ENCODE results near the gene ZSWIM8.
"Not testable (repeated sequence)": the region's sequence is repeated elsewhere in the genome, so short reads cannot be mapped to it uniquely, and the experiment has no call there.

ZSWIM8 gene, protein sequence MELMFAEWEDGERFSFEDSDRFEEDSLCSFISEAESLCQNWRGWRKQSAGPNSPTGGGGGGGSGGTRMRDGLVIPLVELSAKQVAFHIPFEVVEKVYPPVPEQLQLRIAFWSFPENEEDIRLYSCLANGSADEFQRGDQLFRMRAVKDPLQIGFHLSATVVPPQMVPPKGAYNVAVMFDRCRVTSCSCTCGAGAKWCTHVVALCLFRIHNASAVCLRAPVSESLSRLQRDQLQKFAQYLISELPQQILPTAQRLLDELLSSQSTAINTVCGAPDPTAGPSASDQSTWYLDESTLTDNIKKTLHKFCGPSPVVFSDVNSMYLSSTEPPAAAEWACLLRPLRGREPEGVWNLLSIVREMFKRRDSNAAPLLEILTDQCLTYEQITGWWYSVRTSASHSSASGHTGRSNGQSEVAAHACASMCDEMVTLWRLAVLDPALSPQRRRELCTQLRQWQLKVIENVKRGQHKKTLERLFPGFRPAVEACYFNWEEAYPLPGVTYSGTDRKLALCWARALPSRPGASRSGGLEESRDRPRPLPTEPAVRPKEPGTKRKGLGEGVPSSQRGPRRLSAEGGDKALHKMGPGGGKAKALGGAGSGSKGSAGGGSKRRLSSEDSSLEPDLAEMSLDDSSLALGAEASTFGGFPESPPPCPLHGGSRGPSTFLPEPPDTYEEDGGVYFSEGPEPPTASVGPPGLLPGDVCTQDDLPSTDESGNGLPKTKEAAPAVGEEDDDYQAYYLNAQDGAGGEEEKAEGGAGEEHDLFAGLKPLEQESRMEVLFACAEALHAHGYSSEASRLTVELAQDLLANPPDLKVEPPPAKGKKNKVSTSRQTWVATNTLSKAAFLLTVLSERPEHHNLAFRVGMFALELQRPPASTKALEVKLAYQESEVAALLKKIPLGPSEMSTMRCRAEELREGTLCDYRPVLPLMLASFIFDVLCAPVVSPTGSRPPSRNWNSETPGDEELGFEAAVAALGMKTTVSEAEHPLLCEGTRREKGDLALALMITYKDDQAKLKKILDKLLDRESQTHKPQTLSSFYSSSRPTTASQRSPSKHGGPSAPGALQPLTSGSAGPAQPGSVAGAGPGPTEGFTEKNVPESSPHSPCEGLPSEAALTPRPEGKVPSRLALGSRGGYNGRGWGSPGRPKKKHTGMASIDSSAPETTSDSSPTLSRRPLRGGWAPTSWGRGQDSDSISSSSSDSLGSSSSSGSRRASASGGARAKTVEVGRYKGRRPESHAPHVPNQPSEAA (N-terminal part only)

DNA sequence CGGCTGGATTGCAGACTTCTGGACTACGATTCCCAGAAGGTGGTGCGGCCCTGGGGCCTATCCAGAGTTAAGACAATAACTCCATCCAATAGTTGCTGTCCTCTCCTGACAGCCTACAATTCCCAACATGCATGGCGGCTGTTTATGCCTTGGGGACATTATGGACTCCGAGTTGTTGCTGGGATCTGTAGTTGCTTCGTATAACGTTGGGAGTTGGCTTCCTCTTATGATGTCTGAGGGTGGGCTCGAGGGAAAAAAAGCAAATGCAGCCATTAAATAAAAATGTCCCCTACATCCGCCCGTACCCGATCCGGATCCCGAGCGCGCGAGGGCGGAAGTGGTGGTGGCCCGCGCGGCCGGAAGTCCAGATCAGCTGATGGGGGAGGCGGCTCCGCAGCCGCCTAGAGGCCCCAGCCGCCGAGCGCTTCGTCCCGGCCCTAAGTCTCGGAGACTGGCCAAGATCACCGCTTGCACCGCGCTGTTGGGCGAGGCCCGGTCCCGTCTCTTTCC lies at the start of gene ZSWIM8:
TSS of gene ZSWIM8 (plus strand) at position 396 of the 510 bp plus-strand sequence. CDS start 273 bp downstream, outside the sequence.
- peak; percentile 80 for DNase-seq

DNA sequence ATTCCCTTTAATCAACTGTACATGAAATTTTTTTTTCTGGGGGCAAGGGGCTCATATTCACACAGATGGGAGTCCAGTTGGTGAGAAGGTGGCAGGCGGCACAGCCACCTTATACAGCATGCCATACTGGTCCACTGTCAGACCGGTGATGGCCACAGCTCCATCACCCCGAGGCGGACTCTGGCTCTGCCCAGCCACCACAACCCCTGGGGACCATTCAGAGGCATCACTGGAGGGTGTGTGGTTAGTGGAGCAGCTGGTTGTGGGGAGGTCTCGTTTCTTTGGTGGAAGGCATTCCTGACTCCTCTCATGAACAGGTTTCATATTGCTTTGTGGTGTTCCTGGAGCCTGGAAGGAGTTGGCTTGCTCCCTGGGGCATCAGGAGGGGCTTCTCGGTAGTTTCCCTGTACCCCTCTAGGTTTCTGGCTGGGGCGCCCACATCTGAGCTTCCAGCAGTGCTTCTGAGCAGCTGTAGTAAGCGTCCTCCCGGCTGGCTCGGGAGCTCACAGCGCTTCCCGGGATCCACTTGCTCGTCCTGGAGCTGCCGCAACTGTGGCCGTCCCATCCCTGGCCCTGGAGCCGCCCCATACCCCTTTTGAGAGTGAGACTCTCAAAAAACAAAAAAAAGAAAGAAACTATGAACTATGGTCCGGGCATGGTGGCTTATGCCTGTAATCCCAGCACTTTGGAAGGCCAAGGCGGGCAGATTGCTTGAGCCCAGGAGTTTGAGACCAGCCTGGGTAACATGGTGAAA lies 44.7 kb upstream of the ZSWIM8 start:
- DNase-seq, result not testable (repeated sequence)

DNA sequence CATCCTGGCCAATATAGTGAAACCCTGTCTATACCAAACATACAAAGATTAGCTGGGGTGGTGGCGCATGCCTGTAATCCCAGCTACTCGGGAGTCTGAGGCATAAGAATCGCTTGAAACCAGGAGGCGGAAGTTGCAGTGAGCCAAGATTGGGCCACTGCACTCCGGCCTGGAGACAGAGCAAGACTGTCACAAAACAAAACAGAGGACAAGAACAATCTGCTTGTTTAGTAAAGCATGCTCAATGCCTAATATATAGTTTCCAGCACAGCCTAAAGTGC lies 43.0 kb upstream of the ZSWIM8 start:
- DNase-seq, result no peak

DNA sequence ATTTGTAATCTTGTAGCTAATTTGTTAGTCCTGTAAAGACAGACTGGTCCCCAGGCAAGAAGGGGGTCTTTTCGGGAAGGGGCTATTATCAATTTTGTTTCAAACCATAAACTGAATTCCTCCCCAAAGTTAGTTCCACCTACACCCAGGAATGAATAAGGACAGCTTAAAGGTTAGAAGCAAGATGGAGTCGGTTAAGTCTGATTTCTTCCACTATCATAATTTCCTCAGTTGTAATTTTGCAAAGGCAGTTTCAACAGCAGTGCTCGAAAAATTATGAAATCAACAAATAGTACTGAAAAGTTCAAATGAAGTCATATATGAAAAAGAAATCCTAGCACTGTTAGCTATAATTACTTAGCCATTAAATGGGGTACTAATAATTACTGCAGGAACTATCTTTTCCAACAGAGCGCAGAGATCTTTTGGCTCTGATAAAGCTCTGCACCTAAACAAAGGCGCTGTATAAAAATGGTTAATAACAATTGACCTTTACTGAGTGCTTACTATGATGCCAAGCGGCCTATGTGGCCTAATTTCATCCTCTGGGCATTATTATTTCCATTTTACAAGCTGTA lies 42.0 kb upstream of the ZSWIM8 start:
- no peak for DNase-seq

DNA sequence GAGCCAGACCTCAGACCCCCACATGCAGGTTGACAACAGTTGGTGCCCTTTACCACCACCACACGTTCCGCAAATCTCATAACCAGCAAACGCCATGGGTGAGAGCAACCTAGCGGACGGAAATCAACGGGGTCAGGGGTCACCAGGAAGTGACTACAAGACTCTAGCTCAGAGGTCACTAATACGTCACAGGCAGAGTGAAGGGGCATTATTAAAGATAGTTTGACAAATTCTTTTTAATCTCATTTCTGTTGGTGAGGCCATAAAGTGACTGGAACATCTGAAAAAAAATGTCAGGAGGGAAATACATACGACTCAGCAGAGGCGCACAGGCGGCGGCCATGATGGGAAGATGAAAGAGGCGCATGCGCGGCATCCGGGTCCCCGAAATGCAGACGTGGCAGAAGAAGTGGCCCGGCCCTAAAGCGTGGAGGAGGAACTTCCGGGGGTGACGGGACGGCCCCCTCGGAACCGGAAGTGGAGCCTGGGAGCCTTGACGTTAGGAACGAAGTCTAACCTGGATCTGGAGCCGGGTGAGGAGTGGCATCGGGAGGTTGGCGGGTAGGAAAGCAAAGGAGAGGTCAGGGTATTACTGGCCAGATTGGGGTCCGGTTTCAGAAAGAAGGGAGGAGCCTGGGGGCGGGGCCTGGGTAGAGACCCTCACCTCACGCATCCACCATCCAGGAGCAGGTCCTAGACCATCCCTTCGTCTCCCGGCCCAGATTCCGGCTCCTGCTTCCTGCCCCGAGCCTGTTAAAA lies 41.3 kb upstream of the ZSWIM8 start, which contains the start of gene SEC24C:
TSS of gene SEC24C (plus strand) at position 468 of the 759 bp plus-strand sequence. CDS start 2,461 bp downstream, outside the sequence.
- DNase-seq, result peak; percentile 95

DNA sequence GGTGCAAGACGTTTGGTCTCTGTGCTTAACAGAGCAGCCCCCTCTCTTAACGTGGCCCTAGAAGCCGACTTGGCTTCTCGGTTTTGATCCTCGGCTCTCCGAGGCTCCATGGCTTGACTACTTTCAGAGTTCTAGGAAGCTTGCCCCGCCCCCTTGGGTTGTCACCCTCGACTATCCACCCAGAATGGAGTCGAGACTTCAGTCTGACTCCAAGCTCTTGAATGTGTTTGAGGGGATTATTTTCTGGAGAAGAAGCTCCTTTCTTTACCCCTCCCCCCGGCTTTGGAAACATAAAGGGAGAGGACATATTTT lies 40.8 kb upstream of the ZSWIM8 start:
- DNase-seq, result peak; percentile 57

DNA sequence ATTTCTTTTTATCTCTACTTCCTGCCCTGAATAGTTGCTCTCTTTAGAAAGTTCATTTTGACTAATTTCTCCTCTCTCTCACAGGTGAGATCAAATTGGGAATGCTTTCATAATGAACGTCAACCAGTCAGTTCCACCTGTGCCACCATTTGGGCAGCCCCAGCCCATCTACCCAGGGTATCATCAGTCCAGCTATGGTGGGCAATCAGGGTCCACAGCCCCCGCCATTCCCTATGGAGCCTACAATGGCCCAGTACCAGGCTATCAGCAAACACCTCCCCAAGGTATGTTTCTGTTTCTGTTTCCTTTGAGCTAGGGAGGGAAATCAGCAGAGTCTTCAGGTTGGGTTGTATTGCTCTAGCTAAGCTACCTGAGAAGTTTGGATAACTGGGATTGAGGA lies 38.7 kb upstream of the ZSWIM8 start:
- DNase-seq, result no peak

DNA sequence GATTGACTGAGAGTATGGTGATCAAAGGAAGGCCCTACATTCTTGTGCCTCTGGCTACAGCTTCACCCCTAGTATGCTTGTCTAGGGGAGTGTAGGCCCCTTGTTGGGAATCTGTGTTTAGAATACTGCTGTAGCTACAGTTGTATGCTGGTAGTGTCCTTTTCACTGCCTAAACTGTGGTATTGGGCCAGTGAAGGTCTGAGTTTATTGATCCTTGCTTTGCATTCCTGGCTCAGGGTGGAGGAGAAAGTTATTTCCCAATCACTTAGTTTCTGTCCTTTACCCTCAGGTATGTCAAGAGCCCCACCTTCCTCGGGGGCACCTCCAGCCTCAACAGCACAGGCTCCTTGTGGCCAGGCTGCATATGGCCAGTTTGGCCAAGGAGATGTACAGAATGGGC lies 34.6 kb upstream of the ZSWIM8 start:
- no peak for DNase-seq

DNA sequence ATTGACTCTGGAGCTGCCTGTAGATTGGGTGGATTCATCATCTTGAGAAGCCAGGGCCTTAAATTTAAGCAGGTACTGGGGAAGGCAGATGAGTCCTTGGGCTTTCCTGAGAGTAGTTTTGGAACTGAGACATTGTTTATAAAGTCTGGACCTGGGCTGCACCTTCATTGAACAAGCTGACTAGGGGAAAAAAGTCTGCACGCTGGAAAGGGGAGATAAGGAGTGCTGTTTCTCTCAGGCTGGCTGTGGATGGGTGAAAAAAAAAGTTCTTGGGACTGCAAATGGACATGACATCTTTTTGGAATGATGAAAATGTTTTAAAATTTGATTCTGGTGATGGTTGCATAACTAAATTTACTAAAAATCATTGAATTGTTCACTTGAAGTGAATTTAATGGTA lies 29.2 kb upstream of the ZSWIM8 start:
- no peak for DNase-seq

DNA sequence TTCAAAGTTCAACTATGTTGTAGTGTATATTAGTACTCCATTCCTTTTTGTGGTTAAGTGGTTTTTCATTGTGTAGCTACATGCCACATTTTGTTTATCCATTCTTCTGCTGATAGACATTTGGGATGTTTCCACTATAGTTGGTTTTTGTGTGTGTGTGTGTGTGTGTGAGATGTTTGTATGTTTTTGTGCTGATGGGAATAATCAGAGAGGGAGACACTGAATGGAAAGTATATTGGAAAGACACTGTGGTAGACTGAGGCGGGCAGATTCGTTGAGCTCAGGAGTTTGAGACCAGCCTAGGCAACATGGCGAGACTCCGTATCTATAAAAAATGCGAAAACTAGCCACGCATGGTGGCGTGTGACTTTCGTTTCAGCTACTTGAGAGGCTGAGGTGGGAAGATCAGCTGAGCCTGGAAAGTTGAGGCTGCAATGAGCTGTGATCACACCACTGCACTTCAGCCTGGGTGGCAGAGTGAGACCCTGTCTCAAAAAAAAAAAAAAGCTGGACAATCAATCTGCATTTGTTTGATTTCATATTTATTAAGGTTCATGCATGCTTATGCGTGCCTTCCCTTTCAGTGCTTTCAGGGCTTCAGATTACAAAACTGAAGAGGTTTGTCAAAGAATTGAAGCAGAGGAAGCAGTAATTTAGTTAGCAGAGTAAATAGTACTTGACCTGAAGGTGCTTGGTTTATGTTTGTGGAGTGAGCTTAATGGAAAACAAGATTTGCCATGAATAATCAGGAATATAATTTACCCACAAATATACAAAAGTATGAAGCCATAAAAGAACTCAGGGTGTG lies 26.5 kb upstream of the ZSWIM8 start:
- DNase-seq, result no peak

DNA sequence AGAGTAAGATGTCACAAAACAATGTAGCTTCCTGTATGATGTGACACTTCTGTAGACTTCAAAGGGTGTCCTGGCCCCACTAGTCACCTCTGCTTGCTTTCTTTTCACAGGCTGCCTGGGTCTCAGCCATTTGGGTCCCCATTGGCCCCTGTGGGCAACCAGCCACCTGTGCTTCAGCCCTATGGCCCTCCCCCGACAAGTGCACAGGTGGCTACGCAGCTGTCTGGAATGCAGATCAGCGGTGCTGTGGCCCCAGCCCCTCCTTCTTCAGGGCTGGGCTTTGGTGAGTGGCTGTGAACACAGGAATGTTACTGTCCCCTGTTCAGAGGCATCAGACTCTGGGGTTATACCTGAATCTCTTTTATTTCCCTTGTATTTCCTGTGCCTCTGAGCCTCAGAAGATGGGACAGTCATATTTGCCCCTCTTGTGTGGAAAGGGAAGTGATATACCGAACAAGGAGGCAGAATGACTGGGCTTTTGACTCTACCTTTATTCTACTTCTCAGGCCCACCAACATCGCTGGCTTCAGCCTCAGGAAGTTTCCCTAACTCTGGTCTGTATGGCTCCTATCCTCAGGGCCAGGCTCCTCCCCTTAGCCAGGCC lies 25.8 kb upstream of the ZSWIM8 start:
- DNase-seq, result peak; percentile 54

DNA sequence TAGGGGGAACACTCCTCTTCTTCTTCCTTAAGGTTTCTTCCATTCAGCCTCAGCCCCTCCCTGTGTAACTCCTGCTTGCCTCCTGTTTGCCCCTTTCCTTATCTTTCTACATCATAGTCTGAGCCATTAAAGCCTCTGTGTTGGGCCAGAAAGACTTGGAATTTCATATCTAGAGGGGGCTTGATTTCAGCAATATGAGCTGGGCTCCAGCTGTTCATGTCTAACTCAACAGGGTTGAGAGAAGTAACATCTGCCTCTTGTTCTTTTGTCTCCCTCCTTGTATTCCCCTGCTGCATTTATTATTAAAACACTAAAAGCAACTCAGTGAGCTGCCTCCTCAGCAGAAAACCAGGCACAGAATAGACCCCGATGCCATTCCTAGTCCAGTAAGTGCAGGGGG lies 23.6 kb upstream of the ZSWIM8 start:
- no peak for DNase-seq

DNA sequence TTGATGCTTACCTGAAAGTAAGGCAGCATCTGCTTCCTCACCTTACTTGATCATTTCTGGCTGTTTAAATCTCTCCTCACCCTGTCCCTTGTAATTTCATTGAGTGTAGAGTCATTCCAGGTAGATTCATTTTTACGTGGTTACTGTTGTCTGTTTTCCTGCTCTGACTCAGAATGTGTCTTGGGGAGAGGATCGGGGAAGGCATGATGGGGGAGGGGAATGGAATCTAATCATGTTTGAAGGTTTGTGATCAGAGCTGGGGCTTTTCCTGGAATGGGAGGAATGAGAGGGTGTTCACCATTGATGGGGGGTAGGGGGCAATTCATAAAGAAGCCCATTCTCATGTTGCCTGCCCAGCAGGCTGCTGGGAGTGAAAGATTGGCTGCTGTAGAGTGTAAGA lies 22.5 kb upstream of the ZSWIM8 start:
- DNase-seq, result no peak

DNA sequence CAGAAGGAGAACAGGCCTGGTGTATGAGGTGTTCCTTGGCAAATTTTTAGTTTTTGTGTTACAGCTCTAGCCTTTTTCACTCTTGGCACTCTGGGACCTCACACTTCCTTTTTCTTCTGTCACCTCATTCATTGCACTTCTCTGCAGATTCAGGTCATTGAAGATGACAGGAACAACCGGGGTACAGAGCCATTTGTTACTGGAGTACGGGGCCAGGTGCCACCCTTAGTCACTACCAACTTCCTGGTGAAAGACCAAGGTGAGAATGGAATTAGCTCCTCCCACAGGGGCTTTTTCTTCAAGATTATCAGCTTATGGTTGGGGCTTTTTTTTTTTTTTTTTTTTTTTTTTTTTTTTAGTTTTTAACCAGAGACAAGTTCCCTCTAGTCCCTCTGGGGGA lies 22.1 kb upstream of the ZSWIM8 start:
- no peak for DNase-seq

DNA sequence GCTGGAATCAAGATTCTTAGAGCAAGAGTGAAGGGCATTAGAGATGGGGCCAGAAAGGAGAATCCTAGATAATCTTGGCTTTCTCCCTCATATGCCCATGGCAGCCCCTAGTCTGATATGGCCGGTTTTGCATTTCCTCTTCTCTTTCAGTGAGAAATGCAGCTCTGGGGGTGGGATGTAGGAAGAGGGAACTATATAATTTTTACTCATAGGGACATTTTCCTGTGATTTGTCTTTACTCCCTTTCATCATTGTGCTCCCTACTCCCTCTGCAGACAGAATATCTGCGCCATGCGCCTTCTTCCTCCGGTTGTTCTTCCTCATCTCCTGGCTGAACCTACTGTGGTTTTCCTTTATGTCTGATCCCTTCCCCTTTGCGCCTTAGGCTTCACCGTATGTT lies 20.3 kb upstream of the ZSWIM8 start:
- no peak for DNase-seq

DNA sequence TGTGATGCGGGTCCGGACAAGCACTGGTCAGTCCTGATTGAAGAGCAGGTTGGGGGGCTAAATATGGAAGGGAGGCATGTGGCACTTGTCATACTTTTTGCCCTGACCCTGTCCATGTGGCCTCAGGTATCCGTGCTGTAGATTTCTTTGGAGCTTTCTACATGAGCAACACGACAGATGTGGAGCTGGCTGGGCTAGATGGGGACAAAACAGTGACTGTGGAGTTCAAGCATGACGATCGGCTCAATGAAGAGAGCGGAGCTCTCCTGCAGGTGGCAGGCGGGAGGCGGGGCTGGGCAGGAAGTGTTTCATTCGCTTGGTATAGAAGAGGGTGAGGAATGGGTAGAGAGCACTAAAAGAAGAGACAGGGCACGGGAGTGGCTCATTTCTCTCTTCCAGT lies 16.5 kb upstream of the ZSWIM8 start:
- peak; percentile 73 for DNase-seq

DNA sequence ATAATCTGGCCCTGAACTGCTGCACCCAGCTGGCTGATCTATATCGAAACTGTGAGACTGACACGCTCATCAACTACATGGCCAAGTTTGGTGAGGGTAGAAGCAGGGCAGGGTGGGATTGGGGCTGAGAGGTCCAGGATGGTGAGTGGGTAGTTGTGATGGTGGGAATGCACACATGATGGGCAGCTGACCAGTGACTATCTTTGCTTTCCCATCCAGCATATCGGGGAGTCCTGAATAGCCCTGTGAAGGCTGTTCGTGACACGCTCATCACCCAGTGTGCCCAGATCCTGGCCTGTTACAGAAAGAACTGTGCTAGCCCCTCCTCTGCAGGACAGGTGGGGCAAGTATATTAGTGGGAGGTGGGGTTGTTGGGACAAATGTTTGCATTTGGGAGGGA lies 16.0 kb upstream of the ZSWIM8 start:
- DNase-seq, result no peak

DNA sequence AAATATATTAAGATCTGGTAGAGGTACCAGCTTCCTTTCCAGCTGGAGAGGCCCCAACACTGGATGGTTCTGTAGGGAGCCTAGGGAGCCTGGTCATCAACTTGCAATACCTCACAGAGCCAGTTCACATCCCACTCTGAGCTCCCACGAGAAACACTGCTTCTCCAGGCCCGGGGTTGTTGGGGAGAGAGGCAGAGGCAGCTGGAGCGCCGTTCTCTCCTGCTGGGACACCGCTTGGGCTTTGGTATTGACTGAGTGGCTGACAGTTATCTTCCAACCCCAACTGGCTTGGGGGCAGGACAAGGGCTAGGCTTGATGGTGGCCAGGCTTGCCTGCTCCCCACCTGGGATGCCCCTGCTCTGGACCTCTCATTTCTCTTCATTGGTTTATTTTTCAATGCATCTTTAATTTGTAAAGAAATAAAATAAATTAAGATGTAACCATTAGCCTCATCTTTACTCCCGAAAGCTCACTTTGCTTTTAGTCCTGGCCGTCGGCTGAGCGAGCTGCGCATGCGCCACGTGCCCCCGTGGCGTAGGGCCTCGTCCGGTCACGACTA lies 13.6 kb upstream of the ZSWIM8 start:
- peak; percentile 73 for DNase-seq

DNA sequence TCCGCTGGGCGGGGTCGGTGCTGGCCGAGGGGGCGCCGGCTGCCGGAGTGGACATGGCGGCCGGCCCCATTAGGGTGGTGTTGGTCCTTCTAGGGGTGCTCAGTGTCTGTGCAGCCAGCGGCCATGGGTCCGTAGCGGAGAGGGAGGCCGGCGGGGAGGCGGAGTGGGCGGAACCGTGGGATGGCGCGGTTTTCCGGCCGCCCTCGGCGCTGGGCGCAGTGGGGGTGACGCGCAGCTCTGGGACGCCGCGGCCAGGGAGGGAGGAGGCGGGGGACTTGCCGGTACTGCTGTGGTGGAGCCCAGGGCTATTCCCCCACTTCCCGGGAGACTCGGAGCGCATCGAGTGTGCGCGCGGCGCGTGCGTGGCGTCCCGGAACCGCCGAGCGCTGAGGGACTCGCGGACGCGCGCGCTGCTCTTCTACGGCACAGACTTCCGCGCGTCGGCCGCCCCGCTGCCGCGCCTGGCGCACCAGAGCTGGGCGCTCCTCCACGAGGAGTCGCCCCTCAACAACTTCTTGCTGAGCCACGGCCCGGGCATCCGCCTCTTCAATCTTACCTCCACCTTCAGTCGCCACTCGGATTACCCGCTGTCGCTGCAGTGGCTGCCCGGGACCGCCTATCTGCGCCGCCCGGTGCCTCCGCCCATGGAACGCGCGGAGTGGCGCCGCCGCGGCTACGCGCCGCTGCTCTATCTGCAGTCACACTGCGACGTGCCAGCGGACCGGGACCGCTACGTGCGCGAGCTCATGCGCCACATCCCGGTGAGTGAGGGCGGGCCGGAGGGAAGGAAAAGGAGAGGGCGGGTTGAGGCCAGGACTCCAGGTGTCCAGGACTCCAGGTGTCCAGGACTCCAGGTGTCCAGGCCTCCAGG lies 12.9 kb upstream of the ZSWIM8 start:
- DNase-seq, result peak; percentile 73

Measured in activated CD4-positive, alpha-beta T cell treated with anti-CD3 and anti-CD28 coated beads, Interleukin-2, amount 50 U/mL, for 1 hour (primary cell).